Spinal cord (tissue), 10 donors: ENCODE results near the gene WEE2. TPM values are rescaled to one million over a fixed set of nuclear protein-coding genes. Genes with fewer than 3 reads are reported as not detected.

Source experiments
- DNase-seq, 6 donors: peaks; one replicate each; pipeline versions ENCODE4 v3.0.0 to v3.0.0-alpha.2; 2013 to 2015; ENCODE audit warnings: low spot score in 6 of 6, low read depth in 4 of 6
- H3K27ac ChIP-seq: one replicate; pipeline ENCODE4 v1.5.1; 2013; ENCODE audit warnings: low read depth, low read length, control low read depth
- H3K27me3 ChIP-seq: one replicate; pipeline ENCODE4 v1.6.1; 2013; ENCODE audit warnings: low read length; ENCODE audit not compliant: control insufficient read depth, insufficient read depth
- H3K36me3 ChIP-seq: one replicate; pipeline ENCODE4 v1.6.1; 2013; ENCODE audit warnings: low read length; ENCODE audit not compliant: control insufficient read depth, insufficient read depth
- H3K4me1 ChIP-seq: one replicate; pipeline ENCODE4 v1.6.1; 2013; ENCODE audit warnings: low read length; ENCODE audit not compliant: control insufficient read depth, insufficient read depth
- H3K4me3 ChIP-seq: one replicate; pipeline ENCODE4 v1.5.1; 2013; ENCODE audit warnings: low read depth, low read length, control low read depth
- H3K9me3 ChIP-seq: one replicate; pipeline ENCODE4 v1.6.1; 2013; ENCODE audit warnings: low read length; ENCODE audit not compliant: control insufficient read depth, insufficient read depth
- WGBS: methylation state at CpG from one replicate; pipeline ENCODE4 v1.1.5; 2013; ENCODE audit warnings: missing lambda C conversion rate; ENCODE audit not compliant: insufficient coverage; 5-methylcytosine and 5-hydroxymethylcytosine counted together
- polyA plus RNA-seq, 2 donors: library from polyadenylated mRNA; unstranded; fragments of 120-200 nt; gene quantifications; one replicate each; pipeline ENCODE4 v1.2.1, GENCODE V29; 2013; ENCODE audit not compliant: insufficient read length in 2 of 2
- total RNA-seq, 2 donors: library from RNA; depleted of rRNA in 1 of 2; stranded (reverse); fragments of 120-200 nt in 1 of 2; fragments of >200 nt in 1 of 2; gene quantifications; one replicate each; pipeline versions ENCODE4 v1.2.3 to v1.2.4, GENCODE V29; 2013 to 2014
- donor health status: healthy.

WEE2 gene
- total and polyA plus RNA-seq, 4 donors, result 0.22 to 0.57 (median 0.41) TPM

GRCh38 chr7:141699860-141700259 lies 8.3 kb upstream of the WEE2 start:
- H3K27ac ChIP-seq, result no peak overlapping the region
- no peak for DNase-seq
- H3K9me3 ChIP-seq, result no peaks in the 10 kb centered on the region
- H3K27me3 ChIP-seq, result no peaks in the 10 kb centered on the region
- peaks cover 28% of the 10 kb centered on the region for H3K4me1 ChIP-seq
- H3K4me3 ChIP-seq, result no peak overlapping the region
- no peaks in the 10 kb centered on the region for H3K36me3 ChIP-seq
- WGBS, result no CpG with 5 or more reads among the region's 3 CpGs

GRCh38 chr7:141700296-141700847 lies 7.8 kb upstream of the WEE2 start:
- DNase-seq, result peak in 1 of 6 donors; percentile 29
- no peaks in the 10 kb centered on the region for H3K9me3 ChIP-seq
- H3K36me3 ChIP-seq, result no peaks in the 10 kb centered on the region
- peaks cover 28% of the 10 kb centered on the region for H3K4me1 ChIP-seq
- H3K4me3 ChIP-seq, result peak overlapping the region; percentile 56
- peak overlapping the region; percentile 61 for H3K27ac ChIP-seq
- no peaks in the 10 kb centered on the region for H3K27me3 ChIP-seq
- WGBS, result 25% methylated on average over 2 of the region's 5 CpGs

- no peaks in the 10 kb centered on the region for H3K27me3 ChIP-seq
- peaks cover 25% of the 10 kb centered on the region for H3K4me1 ChIP-seq
- 10% methylated on average over 5 of the region's 20 CpGs for WGBS
- no peaks in the 10 kb centered on the region for H3K36me3 ChIP-seq
- peak overlapping the region; percentile 61 for H3K27ac ChIP-seq
- peak overlapping the region; percentile 56 for H3K4me3 ChIP-seq
- peak in 2 of 6 donors; percentile 39 to 46 for DNase-seq
- no peaks in the 10 kb centered on the region for H3K9me3 ChIP-seq
Measured at GRCh38 chr7:141700848-141701371, 7.2 kb upstream of the WEE2 start.

- H3K27me3 ChIP-seq, result no peaks in the 10 kb centered on the region
- H3K27ac ChIP-seq, result peak overlapping the region; percentile 61
- H3K4me1 ChIP-seq, result peaks cover 24% of the 10 kb centered on the region
- peak overlapping the region; percentile 56 for H3K4me3 ChIP-seq
- no peaks in the 10 kb centered on the region for H3K9me3 ChIP-seq
- no peaks in the 10 kb centered on the region for H3K36me3 ChIP-seq
- WGBS, result under 1% methylated on average over 57 of the region's 59 CpGs
- DNase-seq, result peak in 3 of 6 donors; percentile 26 to 75 (median 62)
Measured at GRCh38 chr7:141701489-141702046, 6.6 kb upstream of the WEE2 start.

- H3K27me3 ChIP-seq, result no peaks in the 10 kb centered on the region
- peak within 1 kb of the TSS; percentile 56 for H3K4me3 ChIP-seq
- WGBS, result under 1% methylated on average over 60 of the region's 62 CpGs
- no peaks in the 10 kb centered on the region for H3K36me3 ChIP-seq
- peak within 1 kb of the TSS; percentile 61 for H3K27ac ChIP-seq
- H3K9me3 ChIP-seq, result no peaks in the 10 kb centered on the region
- H3K4me1 ChIP-seq, result peaks cover 22% of the 10 kb centered on the region
- peak in 4 of 6 donors; percentile 31 to 84 (median 66) for DNase-seq
Measured at GRCh38 chr7:141702047-141702567, 6.0 kb upstream of the WEE2 start, which contains the start of gene DENND11. Gene DENND11, minus strand, starts transcription at chr7:141702166. Its CDS starts 13 bp downstream, at chr7:141702153.

GRCh38 chr7:141702892-141703291 lies 5.3 kb upstream of the WEE2 start:
- WGBS, result 88% methylated on average over 1 of the region's 4 CpGs
- no peak for DNase-seq
- Histone ChIP-seq H3K27me3 (no peaks in the 10 kb centered on the region), H3K27ac (no peak overlapping the region), H3K4me3 (peak overlapping the region; percentile 56), H3K4me1 (peaks cover 17% of the 10 kb centered on the region), H3K9me3 (no peaks in the 10 kb centered on the region), H3K36me3 (no peaks in the 10 kb centered on the region)

GRCh38 chr7:141704112-141704511 lies 4.0 kb upstream of the WEE2 start:
- DNase-seq, result no peak
- Histone ChIP-seq H3K4me3 (no peak overlapping the region), H3K4me1 (peaks cover 7% of the 10 kb centered on the region), H3K27ac (no peak overlapping the region), H3K27me3 (no peaks in the 10 kb centered on the region), H3K36me3 (no peaks in the 10 kb centered on the region), H3K9me3 (no peaks in the 10 kb centered on the region)
- WGBS, result 69% methylated on average over 3 of the region's 3 CpGs

- Histone ChIP-seq H3K9me3 (no peaks in the 10 kb centered on the region), H3K36me3 (no peaks in the 10 kb centered on the region), H3K27ac (no peak overlapping the region), H3K4me3 (no peak overlapping the region), H3K27me3 (no peaks in the 10 kb centered on the region), H3K4me1 (peaks cover 6% of the 10 kb centered on the region)
- DNase-seq, result no peak
- 65% methylated on average over 5 of the region's 5 CpGs for WGBS
Measured at GRCh38 chr7:141704741-141705140, 3.4 kb upstream of the WEE2 start.

GRCh38 chr7:141706239-141707064 lies 1.7 kb upstream of the WEE2 start:
- Histone ChIP-seq H3K4me1 (no peaks in the 10 kb centered on the region), H3K4me3 (no peak overlapping the region), H3K9me3 (no peaks in the 10 kb centered on the region), H3K27ac (no peak overlapping the region), H3K27me3 (no peaks in the 10 kb centered on the region), H3K36me3 (no peaks in the 10 kb centered on the region)
- no peak for DNase-seq
- WGBS, result no CpG with 5 or more reads among the region's 1 CpG
